Activated effector memory CD4-positive, alpha-beta T cell treated with anti-CD3 and anti-CD28 coated beads, Interleukin-2, amount 50 U/mL, for 16 hours (primary cell): Measurements from ENCODE around the gene SLTM.
"Not testable (repeated sequence)": the region's sequence is repeated elsewhere in the genome, so short reads cannot be mapped to it uniquely, and the experiment has no call there.

Experiments
- DNase-seq: peaks from one replicate; pipeline ENCODE4 v3.0.0-alpha.2; 2020

The SLTM gene

DNA sequence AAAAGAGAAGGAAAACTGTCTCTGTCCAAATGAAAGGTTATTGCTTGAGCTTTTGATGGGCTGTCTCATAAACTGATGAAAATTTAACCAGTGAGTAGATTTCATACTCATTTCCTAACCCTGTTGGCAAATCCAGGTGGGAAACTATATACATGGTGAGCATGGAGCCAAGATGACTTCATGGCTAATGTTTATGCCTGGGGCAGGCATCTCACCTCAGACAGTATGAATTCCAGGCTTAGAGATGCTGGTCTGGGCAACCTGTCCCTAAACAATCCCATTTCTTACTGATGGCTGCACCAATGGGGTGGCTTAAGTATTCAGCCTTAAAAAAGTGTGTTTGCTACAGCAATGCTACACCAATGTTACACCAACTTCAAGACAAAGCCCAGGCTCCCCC lies 58.1 kb downstream of the SLTM start:
- no peak for DNase-seq

DNA sequence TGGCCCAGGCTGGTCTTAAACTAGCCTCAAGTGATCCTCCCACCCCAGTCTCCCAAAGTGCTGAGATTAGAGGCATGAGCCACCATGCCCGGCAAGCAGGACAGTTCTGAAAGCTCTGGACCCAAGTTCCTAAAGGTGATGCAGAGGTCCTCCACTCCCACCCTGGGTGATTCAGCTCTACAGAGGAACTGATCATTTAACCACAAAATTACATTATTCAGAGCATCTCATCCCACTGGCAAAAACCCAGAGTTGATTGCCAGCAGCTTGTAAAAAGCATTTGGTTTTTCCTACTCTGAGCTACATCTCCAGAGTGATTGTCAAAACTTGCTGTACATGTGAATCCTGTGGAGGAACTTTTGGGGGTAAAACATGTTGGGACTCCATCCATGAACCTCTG lies 60.2 kb downstream of the SLTM start:
- DNase-seq: no peak

DNA sequence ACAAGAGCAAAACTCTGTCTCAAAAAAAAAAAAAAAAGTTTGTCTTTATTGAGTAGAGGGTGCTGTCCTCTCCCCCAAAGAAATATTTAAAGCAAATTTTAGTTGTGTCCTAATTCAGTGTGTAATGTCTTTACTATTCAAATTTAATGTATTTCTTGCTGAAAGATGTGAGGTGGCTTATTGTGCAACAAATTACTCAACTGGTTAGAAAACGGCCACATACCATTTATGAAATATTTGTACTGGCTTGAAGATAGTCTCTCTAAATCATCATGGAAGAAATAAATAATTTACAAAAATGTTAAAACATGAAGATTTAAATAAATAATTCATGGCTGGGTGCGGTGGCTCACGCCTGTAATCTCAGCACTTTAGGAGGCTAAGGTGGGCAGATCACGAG lies 63.0 kb downstream of the SLTM start:
- DNase-seq: no peak

DNA sequence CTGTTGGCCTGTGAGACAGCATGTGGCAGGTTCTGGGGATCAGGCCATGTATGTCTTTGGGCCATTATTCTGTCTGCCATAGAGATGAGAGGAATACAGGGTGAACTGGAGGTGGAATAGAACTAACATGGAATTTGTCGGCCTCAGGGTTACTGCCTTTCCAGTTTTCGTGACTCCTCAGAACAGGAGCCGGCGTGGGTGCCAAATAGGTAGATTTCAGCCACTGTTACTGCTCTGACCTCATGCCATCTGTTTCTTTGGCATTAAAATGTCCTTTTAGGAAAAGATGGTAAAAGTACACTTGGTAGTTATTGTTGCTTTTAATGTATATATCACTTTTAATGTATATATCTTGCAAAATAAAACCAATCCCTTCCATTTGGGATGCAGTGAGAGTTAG lies 65.6 kb downstream of the SLTM start:
- DNase-seq: no peak

DNA sequence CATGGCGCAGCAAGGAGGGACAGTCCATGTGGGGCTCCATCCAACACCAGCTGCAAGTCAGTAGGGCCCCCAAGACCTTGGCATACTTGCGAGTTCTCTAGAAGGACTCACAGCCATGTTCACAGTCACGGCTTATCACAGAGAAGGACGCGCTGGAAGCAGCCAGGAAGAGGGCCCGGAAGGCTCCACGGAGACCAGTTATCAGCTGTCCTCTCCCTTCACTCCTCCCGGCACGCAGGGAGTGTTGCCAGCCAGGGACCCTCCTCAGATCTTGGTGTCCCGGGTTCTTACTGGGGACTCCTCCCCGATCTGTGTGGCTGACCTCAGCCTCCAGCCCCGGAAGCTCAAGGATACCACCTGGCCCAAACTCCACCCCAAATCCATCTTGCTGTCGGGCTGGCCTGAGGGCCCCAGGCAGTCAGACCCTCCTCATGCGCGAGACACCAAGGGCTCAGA lies 68.0 kb downstream of the SLTM start:
- DNase-seq: no peak

DNA sequence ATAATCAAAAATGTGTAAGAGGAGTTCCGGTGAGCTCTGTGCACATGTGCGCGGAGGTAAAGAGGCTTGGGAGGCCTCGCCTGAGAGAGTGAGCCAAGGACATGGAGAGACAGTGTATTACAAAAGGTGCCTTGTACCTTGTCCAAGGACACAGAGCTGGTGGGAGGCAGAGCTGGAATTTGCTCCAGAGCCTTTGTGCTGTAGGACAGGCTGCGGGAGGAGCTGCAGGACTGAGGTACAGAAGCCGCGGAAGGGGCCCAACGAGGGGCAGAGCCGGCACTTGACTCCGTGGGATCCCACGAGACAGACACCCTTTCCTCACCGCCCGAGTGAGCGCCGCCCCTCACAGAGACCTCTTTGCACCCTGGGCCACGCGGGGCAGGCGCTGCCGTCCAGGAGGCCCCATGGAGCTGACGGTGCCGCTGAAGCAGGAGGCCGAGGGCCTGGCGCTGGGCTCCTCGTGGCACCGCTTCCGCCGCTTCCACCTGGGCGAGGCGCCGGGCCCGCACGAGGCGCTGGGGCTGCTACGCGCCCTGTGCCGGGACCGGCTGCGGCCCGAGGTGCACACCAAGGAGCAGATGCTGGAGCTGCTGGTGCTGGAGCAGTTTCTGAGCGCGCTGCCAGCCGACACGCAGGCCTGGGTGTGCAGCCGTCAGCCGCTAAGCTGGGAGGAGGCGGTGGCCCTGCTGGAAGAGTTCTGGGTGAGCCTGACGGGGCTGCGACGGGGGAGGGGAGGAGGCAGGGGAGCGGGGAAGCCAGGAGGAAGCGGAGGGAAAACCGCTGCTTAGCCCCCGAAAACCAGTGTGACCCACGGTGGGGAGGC lies 68.7 kb downstream of the SLTM start:
- no peak for DNase-seq

DNA sequence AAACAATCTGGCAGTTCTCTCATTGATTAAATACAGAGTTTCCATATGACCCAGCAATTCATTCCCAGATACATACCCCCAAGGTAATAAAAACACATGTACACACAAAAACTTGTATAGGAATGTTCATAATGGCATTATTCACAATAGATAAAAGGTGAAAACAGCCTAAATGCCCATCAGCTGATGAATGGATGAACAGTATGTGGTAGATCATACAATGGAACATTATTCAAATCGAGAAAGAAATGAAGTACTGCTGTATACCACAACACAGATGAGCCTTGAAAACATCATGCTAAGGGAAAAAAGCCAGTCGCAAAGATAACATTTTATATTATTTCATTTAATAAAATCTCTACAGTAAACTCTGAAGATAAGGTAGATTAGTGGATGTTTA lies 71.2 kb downstream of the SLTM start:
- no peak for DNase-seq

DNA sequence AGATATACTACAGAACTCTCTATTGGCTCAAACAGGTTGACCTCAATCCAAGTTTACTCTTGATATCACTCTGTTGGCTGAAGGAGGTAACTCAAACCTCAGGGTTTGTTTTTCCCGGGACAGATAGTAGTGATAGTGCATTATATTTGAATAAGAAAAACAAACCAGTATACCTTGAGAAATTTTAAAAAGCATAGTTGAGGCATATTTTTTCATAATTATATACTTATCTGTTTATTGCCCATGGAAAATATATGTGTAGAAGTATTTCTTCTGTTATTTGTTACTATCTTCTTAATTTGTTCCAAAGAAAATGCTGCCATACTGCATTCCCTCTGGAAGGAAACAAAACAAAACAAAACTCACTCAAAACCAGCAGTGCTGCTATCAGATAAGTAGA lies 76.9 kb downstream of the SLTM start:
- DNase-seq: not testable (repeated sequence)

DNA sequence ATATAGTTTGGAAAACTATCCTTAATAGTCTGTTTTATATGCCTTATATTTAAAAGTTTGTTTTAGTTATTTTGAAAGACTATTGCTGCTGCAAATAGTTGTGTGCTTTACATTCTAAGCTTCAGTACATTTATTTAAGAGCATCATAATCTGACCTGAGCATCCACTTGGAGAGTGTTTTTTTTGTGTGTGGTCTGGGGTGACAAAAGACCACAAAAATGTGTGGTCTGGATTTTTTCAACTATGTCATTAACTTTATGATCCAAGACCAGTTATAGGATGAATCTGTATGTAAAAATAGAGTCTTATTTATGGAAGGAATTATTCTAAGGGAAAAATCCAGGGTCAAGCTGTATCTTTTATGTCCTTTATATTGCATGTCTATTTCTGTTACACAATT lies 77.4 kb downstream of the SLTM start:
- DNase-seq: no peak

DNA sequence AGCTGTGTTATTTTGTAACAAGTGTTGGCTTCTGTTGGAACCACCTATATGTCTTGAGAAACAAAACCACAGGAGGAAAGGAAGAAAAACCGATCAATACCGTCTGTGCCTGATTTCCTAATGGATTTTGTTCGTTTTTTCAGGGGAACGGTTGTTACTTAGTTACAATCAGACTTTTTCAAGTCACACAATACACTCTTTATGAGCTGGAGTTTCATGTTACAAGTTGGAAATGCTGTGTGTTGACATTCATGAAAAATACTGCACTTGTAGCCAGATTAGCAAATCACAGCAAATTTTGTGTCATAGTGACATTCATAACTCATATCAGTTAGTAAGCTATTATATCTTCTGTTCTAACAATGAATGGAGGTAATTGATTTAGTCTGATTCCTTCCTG lies 78.9 kb downstream of the SLTM start:
- DNase-seq: no peak

DNA sequence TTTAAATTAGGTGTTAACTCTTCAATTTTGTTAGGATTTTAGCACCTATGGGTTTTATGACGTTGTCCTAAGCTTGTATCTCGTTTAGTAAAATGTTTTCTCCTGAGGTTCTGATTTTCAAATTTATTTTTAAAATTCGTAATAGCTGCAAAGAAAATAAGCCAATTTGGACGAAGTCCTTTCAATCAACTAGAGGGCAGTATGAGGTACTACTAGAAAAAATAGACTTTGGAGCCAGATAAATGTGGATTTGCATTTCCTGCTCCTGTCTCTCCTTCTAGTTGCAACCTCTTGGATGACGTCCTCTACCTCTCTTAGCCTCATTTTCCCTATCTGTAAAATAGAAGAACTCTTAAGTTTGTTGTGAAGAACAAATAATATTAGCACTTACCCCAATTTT lies 81.1 kb downstream of the SLTM start:
- no peak for DNase-seq

DNA sequence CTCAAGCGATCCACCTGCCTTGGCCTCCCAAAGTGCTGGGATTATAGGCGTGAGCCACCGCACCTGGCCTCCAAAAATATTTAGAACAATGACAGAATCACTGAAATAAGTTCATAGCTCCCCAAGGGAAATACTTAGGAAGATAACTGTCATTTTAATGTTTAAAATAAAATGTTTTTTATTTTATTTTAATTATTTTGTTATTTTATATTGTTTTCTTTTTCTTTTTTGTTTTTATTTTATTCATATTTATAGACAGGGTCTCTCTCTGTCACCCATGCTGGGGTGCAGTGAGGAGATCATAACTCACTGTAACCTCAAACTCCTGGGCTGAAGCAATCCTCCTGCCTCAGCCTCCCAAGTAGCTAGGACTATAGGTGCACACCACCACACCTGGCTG lies 82.3 kb downstream of the SLTM start:
- DNase-seq: not testable (repeated sequence)

DNA sequence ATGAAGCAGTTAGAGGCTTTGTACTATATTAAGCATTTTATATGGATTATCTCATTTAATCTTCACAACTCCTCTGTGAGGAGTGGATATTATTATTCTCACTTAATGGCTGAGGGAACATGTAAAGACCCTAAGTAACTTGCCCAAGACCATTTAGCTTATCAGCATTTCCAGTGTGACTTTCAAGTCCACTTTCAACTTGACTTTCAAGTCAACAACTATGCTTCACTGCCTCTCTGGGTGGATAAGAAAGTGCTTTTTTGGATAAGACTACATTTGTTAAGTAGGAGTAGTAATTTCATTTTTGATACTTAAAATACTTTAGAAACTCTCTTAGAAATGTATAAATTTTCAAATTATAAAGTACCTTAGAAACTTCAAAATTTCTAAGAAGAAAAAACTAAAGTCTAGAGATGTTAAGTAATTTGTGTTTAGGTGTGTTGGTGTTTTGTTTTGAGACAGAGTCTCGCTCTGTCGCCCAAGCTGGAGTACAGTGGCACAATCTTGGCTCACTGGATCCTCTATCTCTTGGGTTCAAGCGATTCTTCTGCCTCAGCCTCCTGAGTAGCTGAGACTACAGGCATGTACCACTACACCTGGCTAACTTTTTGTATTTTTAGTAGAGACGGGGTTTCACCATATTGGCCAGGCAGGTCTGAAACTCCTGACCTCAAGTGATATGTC lies 90.6 kb downstream of the SLTM start:
- no peak for DNase-seq

DNA sequence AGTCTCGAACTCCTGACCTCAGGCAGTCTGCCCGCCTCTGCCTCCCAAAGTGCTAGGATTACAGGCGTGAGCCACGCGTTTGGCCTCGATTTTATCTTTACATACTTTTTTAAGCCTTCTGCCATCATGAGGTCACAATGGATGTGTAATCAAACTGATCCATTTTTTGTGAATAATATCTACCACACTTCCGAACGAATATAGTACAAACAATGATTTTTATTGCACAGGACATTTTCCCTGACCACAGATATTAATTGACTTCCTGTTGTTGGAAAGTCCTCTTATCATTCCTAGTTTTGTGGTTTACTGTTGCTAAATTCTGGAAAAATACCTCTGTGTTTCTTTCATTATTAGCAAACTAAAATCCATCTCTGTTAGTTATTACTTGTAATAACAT lies 93.4 kb downstream of the SLTM start:
- no peak for DNase-seq

DNA sequence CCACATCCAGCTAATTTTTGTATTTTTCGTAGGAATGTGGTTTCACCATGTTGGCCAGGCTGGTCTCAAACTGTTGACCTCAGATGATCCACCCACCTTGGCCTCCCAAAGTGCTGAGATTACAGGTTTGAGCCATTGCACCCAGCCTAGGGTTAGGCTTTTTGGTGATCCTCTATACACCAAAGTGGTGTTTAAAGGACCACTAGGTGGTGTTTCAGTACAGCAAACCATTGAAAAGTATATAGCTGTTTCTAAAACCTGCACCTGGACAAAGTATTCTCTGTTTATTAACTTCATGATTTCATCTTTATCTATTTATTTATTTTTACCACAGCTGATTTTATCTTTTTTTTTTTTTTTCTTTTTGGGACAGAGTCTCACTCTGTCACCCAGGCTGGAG lies 94.0 kb downstream of the SLTM start:
- DNase-seq: no peak

DNA sequence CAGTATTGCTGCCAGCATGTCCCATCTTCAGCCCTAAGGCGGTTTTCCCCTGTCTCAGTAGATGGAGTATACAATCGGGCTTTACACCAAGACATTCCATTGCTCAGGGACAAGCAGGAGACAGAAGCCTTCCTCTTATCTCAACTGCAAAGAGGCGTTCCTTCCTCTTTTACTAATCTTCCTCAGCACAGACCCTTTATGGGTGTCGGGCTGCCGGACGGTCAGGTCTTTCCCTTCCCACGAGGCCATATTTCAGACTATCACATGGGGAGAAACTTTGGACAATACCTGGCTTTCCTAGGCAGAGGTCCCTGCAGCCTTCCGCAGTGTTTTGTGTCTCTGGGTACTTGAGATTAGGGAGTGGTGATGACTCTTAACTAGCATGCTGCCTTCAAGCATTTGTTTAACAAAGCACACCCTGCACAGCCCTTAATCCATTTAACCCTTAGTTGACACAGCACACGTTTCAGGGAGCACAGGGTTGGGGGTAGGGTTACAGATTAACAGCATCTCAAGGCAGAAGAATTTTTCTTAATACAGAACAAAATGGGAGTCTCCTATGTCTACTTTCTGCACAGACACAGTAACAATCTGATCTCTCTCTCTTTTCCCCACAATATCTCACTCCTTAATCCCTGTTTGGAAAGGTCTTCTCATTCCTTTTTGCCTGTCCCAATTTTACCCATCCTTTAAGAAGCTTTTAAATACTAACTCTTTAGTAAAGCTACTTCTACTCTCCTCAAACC lies 99.6 kb downstream of the SLTM start:
- not testable (repeated sequence) for DNase-seq

DNA sequence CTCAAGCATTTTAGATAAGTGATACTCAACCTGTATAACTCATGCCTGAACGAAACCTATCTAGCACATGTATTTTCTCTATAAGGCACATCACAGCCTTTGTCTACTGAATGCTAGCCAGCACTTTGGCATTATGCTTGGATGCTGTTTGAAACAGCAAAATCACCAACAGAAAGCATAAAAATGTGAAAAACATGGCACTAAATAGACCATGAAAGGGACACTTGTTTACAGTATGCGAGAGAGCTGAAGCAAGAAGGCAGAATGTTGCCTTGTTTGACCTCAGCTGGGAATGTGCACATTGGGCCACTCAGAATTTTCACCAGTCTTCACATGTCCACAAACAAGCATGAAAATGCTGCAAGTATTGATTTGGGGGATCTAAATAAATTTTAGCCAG lies 102.9 kb downstream of the SLTM start:
- no peak for DNase-seq
